Loucy (cell line): ENCODE results near the gene SLC9B1.

Experiments used
- H2AFZ ChIP-seq: fragments of 200-600 bp; sonication (generic); 2 replicates; pipeline ENCODE4 v1.6.0; 2016; ENCODE audit warnings: antibody characterized with exemption, mild to moderate bottlenecking, low read length, moderate library complexity
- H3F3A ChIP-seq: fragments of 200-600 bp; 2 replicates; pipeline ENCODE4 v1.6.0; 2016; ENCODE audit warnings: antibody characterized with exemption, low read depth, mild to moderate bottlenecking
- H3K27me3 ChIP-seq: fragments of 200-600 bp; sonication (generic); 2 replicates; pipeline ENCODE4 v1.6.1; 2014; ENCODE audit warnings: low read length, mild to moderate bottlenecking; ENCODE audit not compliant: insufficient read depth, poor library complexity, severe bottlenecking
- H3K36me3 ChIP-seq: fragments of 200-600 bp; sonication (generic); 2 replicates; pipeline ENCODE4 v1.6.1; 2016; ENCODE audit warnings: low read length; ENCODE audit not compliant: insufficient read depth
- H3K4me1 ChIP-seq: fragments of 200-600 bp; sonication (generic); 2 replicates; pipeline ENCODE4 v1.5.1; 2014; ENCODE audit warnings: low read length, mild to moderate bottlenecking; ENCODE audit not compliant: insufficient read depth, poor library complexity, severe bottlenecking
- H3K4me2 ChIP-seq: fragments of 200-600 bp; sonication (generic); 2 replicates; pipeline ENCODE4 v1.6.0; 2014; ENCODE audit warnings: antibody characterized with exemption, low read length, low read depth, mild to moderate bottlenecking; ENCODE audit not compliant: poor library complexity, severe bottlenecking
- H3K4me3 ChIP-seq: fragments of 200-600 bp; sonication (generic); 2 replicates; pipeline ENCODE4 v1.5.1; 2014; ENCODE audit warnings: low read length, mild to moderate bottlenecking, mixed read lengths; ENCODE audit not compliant: poor library complexity, severe bottlenecking
- H3K79me2 ChIP-seq: fragments of 200-600 bp; sonication (generic); 2 replicates; pipeline ENCODE4 v1.6.1; 2014; ENCODE audit warnings: low read length; ENCODE audit not compliant: insufficient read depth
- H3K9ac ChIP-seq: fragments of 200-600 bp; sonication (generic); 2 replicates; pipeline ENCODE4 v1.6.0; 2014; ENCODE audit warnings: mild to moderate bottlenecking, low read depth, low read length, moderate library complexity; ENCODE audit not compliant: poor library complexity, severe bottlenecking
- H3K9me2 ChIP-seq: fragments of 200-600 bp; sonication (generic); replicated peaks from 2 replicates; pipeline ENCODE4 v1.6.1; 2016; ENCODE audit warnings: low read depth, low read length, mixed read lengths
- H3K9me3 ChIP-seq: fragments of 200-600 bp; sonication (generic); 2 replicates; pipeline ENCODE4 v1.6.1; 2014; ENCODE audit warnings: mild to moderate bottlenecking, antibody characterized with exemption, low read length, low read depth; ENCODE audit not compliant: insufficient read depth
- H4K20me1 ChIP-seq: fragments of 200-600 bp; sonication (generic); 2 replicates; pipeline ENCODE4 v1.6.0; 2014; ENCODE audit warnings: antibody characterized with exemption, low read length, mild to moderate bottlenecking; ENCODE audit not compliant: insufficient read depth, poor library complexity, severe bottlenecking
- CTCF ChIP-seq: fragments of 200-600 bp; sonication (generic); conservative IDR thresholded peaks from 2 replicates; pipeline ENCODE4 v1.5.1; 2014; ENCODE audit warnings: mild to moderate bottlenecking, antibody characterized with exemption, low read length
- EZH2phosphoT487 ChIP-seq: fragments of 200-600 bp; IDR thresholded peaks from 2 replicates; pipeline ENCODE4 v1.6.1; 2018; ENCODE audit warnings: antibody characterized with exemption, mild to moderate bottlenecking, moderate library complexity, borderline replicate concordance

The SLC9B1 gene

GRCh38 chr4:102862747-102863146, 156.8 kb downstream of the SLC9B1 start:
- Histone ChIP-seq H3K27me3 (no peaks in the 10 kb centered on the region), H3K4me2 (no peak overlapping the region), H3K9me3 (peaks cover 9% of the 10 kb centered on the region), H2AFZ (no peak overlapping the region), H3K9ac (no peak overlapping the region), H3F3A (no peaks in the 10 kb centered on the region), H3K36me3 (no peaks in the 10 kb centered on the region), H4K20me1 (peaks cover 30% of the 10 kb centered on the region), H3K4me3 (no peak overlapping the region), H3K9me2 (no peaks in the 10 kb centered on the region), H3K4me1 (peaks cover 36% of the 10 kb centered on the region), H3K79me2 (peaks cover 49% of the 10 kb centered on the region)
- TF ChIP-seq EZH2phosphoT487 (no peak), CTCF (no peak)

GRCh38 chr4:102862016-102862415, 157.5 kb downstream of the SLC9B1 start:
- TF ChIP-seq CTCF (no peak), EZH2phosphoT487 (no peak)
- H3K4me2 ChIP-seq, result no peak overlapping the region
- H4K20me1 ChIP-seq, result peaks cover 23% of the 10 kb centered on the region
- H2AFZ ChIP-seq, result no peak overlapping the region
- no peaks in the 10 kb centered on the region for H3K9me2 ChIP-seq
- no peaks in the 10 kb centered on the region for H3F3A ChIP-seq
- H3K9me3 ChIP-seq, result peaks cover 9% of the 10 kb centered on the region
- H3K27me3 ChIP-seq, result no peaks in the 10 kb centered on the region
- H3K79me2 ChIP-seq, result peaks cover 42% of the 10 kb centered on the region
- no peak overlapping the region for H3K9ac ChIP-seq
- no peak overlapping the region for H3K4me3 ChIP-seq
- no peaks in the 10 kb centered on the region for H3K36me3 ChIP-seq
- H3K4me1 ChIP-seq, result peaks cover 29% of the 10 kb centered on the region

GRCh38 chr4:102860611-102861324, 158.7 kb downstream of the SLC9B1 start:
- Histone ChIP-seq H3K79me2 (peaks cover 29% of the 10 kb centered on the region), H3K9me3 (peaks cover 9% of the 10 kb centered on the region), H3K4me2 (no peak overlapping the region), H3K36me3 (no peaks in the 10 kb centered on the region), H3K9me2 (no peaks in the 10 kb centered on the region), H4K20me1 (peaks cover 11% of the 10 kb centered on the region), H3K4me3 (no peak overlapping the region), H3K27me3 (no peaks in the 10 kb centered on the region), H2AFZ (no peak overlapping the region), H3K9ac (no peak overlapping the region), H3K4me1 (peaks cover 17% of the 10 kb centered on the region), H3F3A (no peaks in the 10 kb centered on the region)
- TF ChIP-seq EZH2phosphoT487 (no peak), CTCF (no peak)
